SIG-M5 treated with dmso at 0.1 percent for 504 hours (cell line): ENCODE data around the gene SYK.
"Not testable (repeated sequence)": the region's sequence is repeated elsewhere in the genome, so short reads cannot be mapped to it uniquely, and the experiment has no call there.

Experiments
- DNase-seq: peaks from one replicate; lab custom pipeline; 2025; ENCODE audit not compliant: unreplicated experiment; lab: John Stamatoyannopoulos, UW

SYK gene

GRCh38 chr9:90872835-90873294 is 71.2 kb downstream of the SYK start:
- DNase-seq, result no peak

- DNase-seq, result no peak
These were observed 71.8 kb downstream of the SYK start for GRCh38 chr9:90873422-90873821.

GRCh38 chr9:90874194-90874593 is 72.6 kb downstream of the SYK start:
- DNase-seq, result no peak

- peak; percentile 46 for DNase-seq
These were observed 76.9 kb downstream of the SYK start for GRCh38 chr9:90878562-90878961.

GRCh38 chr9:90880066-90880465 is 78.4 kb downstream of the SYK start:
- no peak for DNase-seq

GRCh38 chr9:90880669-90881068 is 79.0 kb downstream of the SYK start:
- DNase-seq, result no peak

- no peak for DNase-seq
These were observed 80.0 kb downstream of the SYK start for GRCh38 chr9:90881648-90882047.

GRCh38 chr9:90882991-90883600 is 81.5 kb downstream of the SYK start:
- no peak for DNase-seq

GRCh38 chr9:90883661-90884060 is 82.0 kb downstream of the SYK start:
- DNase-seq, result no peak

GRCh38 chr9:90884178-90884577 is 82.6 kb downstream of the SYK start:
- no peak for DNase-seq

- not testable (repeated sequence) for DNase-seq
These were observed 85.2 kb downstream of the SYK start for GRCh38 chr9:90886868-90887267.

GRCh38 chr9:90888941-90889340 is 87.3 kb downstream of the SYK start:
- DNase-seq, result no peak

- DNase-seq, result no peak
These were observed 88.7 kb downstream of the SYK start for GRCh38 chr9:90890146-90890810.

GRCh38 chr9:90891308-90892040 is 89.9 kb downstream of the SYK start:
- DNase-seq, result no peak

GRCh38 chr9:90892918-90893317 is 91.3 kb downstream of the SYK start:
- no peak for DNase-seq

GRCh38 chr9:90893706-90894105 is 92.1 kb downstream of the SYK start:
- no peak for DNase-seq

- DNase-seq, result no peak
These were observed 93.5 kb downstream of the SYK start for GRCh38 chr9:90894986-90895687.

- DNase-seq, result no peak
These were observed 94.2 kb downstream of the SYK start for GRCh38 chr9:90895786-90896185.

- DNase-seq, result no peak
These were observed 94.6 kb downstream of the SYK start for GRCh38 chr9:90896231-90896630.

- peak; percentile 9 for DNase-seq
These were observed 96.6 kb downstream of the SYK start for GRCh38 chr9:90898228-90898627.

GRCh38 chr9:90899287-90899686 is 97.7 kb downstream of the SYK start:
- no peak for DNase-seq

GRCh38 chr9:90900130-90900529 is 98.5 kb downstream of the SYK start:
- DNase-seq, result no peak
